Measurements from ENCODE around the gene RECQL5. TPM values are rescaled to one million over a fixed set of nuclear protein-coding genes. Genes with fewer than 3 reads are reported as not detected.
A peak's percentile ranks its signal among the peaks of the same experiment; 100 is the strongest.

The RECQL5 gene
- total RNA-seq, 1 donor from 2014 or later, result 26.0 TPM

GRCh38 chr17:75619506-75620431 lies 47.2 kb downstream of the RECQL5 start:
- ATAC-seq (peak; percentile 39), DNase-seq (ENCODE audit: low spot score) (no peak)

DNA sequence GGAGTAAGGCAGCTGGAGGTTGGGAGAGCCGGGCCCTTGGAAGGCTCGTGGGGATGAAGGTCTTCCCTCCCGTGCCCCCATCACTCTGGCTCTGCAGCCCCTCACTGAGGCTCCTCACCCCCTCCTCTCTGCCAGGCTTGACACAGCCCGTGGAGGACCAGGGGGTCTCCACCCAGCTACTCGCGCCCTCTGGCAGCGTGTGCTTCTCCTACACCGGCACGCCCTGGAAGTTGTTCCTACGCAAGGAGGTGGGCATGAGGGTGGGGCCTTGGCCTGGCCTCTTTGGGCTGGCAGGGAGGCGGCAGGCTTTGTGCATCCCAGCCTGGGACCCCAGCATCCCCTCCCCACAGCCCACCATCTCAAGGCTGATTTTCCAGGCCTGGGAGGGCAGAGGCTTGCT lies 49.3 kb downstream of the RECQL5 start:
- ATAC-seq (no peak), DNase-seq (ENCODE audit: low spot score) (no peak)

DNA sequence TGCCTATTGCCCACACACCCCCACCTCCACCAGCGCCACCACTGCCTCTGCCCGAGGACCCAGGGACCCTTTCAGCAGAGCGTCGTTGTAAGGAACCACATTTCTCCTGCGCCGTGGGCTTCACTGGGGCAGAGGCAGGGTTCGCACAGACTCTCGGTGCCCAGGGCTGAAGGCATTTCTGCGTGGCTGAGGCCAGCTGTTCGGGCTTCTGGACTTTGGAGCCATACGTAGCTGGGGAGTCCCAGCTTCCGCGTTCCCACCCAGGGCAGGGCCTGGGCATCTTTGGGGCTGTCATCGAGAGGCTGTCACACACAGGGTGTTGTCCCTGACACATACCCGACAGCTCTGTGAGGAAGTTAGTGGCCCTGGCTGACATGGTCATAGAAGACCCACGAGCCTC lies 49.7 kb downstream of the RECQL5 start:
- ATAC-seq, result no peak
- DNase-seq (ENCODE audit: low spot score), result no peak

DNA sequence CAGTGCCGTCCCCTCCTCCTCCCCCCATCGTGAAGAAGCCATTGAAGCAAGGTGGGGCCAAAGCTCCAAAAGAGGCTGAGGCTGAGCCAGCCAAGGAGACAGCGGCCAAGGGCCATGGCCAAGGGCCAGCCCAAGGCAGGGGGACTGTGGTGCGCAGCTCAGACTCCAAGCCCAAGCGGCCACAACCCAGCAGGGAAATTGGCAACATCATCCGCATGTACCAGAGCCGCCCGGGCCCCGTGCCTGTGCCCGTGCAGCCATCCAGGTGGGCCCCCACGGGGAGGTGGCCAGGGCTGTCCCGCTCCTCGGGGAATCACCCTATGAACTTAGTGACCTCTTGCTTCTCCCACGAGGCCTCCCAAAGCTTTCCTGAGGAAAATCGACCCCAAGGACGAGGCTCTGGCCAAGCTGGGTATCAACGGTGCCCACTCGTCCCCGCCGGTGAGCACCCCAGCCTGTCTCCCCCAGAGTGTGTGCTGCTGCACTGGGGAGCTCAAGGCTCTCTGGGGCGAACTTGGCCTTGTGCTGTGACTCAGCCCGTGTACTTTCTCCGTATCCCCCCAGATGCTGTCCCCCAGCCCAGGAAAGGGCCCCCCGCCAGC lies 50.3 kb downstream of the RECQL5 start:
- no peak for DNase-seq (ENCODE audit: low spot score)
- no peak for ATAC-seq

DNA sequence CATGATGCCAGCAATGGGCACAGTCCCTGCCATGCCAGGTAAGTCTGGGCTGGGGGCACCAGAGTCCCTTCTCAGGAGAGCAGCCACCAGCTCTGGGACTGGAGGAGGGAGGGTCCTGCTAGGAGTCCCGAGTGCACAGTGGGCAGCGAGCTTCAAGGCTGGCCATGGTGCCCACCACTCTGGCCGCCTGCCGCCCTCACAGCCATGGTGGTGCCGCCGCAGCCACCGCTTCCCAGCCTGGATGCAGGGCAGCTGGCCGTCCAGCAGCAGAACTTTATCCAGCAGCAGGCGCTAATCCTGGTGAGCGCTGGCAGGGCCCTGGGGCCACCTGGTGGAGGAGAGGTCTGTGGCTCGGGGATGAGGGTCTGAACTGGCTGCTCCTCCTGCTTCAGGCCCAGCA lies 51.7 kb downstream of the RECQL5 start:
- ATAC-seq, result no peak
- no peak for DNase-seq (ENCODE audit: low spot score)

GRCh38 chr17:75614556-75615270 lies 52.2 kb downstream of the RECQL5 start:
- peak; percentile 66 for ATAC-seq

GRCh38 chr17:75614006-75614405 lies 52.9 kb downstream of the RECQL5 start:
- no peak for ATAC-seq
- no peak for DNase-seq (ENCODE audit: low spot score)

More at GRCh38 chr17:75614556-75615270, 52.2 kb downstream of the RECQL5 start:
- DNase-seq (ENCODE audit: low spot score), result no peak

GRCh38 chr17:75612906-75613626 lies 53.9 kb downstream of the RECQL5 start:
- no peak for DNase-seq (ENCODE audit: low spot score)
- no peak for ATAC-seq

- no peak for DNase-seq (ENCODE audit: low spot score)
- ATAC-seq, result no peak
Measured at GRCh38 chr17:75611851-75612429, 55.0 kb downstream of the RECQL5 start.

DNA sequence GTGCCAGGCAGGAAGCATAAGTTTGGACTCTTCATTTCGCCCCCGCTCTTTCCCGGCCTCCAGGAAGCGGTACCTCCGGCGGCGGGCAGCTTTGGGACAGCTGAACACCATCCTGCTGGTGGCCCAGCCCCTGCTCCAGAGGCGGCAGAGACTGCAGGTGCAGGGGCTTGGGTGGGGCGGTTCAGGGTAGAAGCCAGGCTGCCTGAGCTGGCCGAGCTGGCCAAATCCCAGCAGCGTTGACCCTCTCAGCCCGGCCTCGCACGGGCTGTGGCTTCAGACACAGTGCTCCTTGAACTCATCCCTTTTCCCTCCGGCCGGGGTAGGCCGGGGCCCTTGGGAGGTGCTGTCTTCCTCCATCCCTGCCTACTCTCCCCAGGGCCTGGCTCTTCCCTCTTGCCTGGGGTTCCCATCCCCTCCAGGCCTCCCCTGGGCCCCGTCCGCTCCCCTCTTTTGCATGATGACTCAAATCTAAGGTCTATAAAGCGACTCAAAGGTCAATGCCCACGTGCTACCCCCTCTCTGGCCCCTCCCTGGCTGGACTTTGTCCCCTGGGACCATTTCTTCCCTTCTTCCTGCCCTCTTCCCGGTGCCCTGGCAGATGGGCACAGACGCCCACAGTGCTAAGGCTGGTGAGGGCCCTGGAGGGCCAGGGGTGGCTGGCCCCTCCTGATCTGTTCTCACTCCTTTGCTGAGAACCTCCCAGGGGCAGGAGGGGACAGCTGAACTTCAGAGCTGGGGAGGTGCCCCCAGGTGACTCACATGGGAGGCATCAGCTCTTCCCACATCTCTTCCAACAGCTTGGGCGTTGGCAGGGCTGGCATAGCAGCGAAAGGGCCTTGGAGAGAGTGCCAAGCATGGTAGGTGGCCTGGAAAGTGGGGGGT lies 56.6 kb downstream of the RECQL5 start:
- ATAC-seq, result peak; percentile 50
- DNase-seq (ENCODE audit: low spot score), result no peak

GRCh38 chr17:75607086-75607485 lies 59.9 kb downstream of the RECQL5 start:
- ATAC-seq, result no peak
- no peak for DNase-seq (ENCODE audit: low spot score)

DNA sequence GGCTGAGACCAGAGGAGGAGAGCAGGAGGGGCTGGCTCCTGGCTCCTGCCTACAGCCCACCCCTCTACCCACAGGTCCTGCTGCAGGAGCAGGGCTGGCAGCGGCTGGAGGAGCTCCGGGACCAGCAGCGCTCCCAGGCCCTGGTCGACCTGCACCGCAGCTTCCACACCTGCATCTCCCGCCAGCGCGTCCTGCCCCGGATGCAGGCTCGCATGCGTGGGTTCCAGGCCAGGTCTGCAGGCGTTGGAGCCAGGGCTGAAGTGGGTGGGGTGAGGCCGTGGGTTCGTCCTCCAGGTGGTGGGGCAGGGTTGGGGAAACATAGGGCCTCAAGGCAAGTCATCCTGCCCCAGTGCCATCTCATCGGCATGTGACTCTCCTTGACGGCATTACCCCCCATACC lies 61.2 kb downstream of the RECQL5 start:
- DNase-seq (ENCODE audit: low spot score) (no peak), ATAC-seq (no peak)

- DNase-seq (ENCODE audit: low spot score), result no peak
Measured at GRCh38 chr17:75604034-75604695, 62.8 kb downstream of the RECQL5 start.

DNA sequence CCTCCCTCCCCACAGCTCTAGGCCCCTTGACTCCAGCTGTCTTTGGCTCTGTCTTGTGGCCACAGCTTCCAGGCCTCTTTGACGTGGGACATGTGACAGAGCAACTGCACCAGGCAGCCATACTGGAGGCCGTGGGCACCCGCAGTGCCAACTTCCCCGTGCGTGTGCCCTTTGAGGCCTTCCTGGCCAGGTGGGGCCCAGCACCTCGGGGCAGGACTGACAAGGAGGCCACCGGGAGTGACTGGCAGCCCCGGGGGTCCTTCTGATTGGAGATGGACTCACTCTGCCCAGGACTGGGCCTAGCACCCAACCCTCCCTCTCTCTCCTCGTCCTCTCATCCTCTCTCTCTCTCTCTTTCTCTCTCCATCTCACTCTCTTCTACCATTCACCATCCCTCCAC lies 63.8 kb downstream of the RECQL5 start:
- DNase-seq (ENCODE audit: low spot score), result no peak

More at GRCh38 chr17:75604034-75604695, 62.8 kb downstream of the RECQL5 start:
- no peak for ATAC-seq

DNA sequence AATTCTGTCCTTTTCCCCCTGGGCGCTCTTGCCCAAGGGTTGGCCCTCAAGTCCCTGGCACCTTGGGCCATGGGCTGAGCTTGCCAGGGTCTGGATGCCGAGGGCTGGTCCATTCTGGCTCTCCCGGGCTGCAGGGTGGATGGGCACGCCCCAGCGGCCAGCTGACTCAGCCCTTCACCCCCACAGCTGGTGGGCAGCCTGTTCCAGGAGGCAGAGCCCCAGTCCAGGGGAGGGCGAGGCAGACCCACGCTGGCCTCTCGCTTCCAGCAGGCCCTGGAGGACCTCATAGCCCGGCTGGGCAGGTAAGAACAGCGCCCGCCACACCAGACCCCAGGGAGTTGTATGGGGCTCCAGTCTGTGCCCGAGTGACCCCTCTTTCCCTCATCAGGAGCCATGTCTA lies 64.3 kb downstream of the RECQL5 start:
- ATAC-seq (no peak), DNase-seq (ENCODE audit: low spot score) (no peak)

More for the DNA sequence above, 63.8 kb downstream of the RECQL5 start:
- ATAC-seq, result peak; percentile 11

DNA sequence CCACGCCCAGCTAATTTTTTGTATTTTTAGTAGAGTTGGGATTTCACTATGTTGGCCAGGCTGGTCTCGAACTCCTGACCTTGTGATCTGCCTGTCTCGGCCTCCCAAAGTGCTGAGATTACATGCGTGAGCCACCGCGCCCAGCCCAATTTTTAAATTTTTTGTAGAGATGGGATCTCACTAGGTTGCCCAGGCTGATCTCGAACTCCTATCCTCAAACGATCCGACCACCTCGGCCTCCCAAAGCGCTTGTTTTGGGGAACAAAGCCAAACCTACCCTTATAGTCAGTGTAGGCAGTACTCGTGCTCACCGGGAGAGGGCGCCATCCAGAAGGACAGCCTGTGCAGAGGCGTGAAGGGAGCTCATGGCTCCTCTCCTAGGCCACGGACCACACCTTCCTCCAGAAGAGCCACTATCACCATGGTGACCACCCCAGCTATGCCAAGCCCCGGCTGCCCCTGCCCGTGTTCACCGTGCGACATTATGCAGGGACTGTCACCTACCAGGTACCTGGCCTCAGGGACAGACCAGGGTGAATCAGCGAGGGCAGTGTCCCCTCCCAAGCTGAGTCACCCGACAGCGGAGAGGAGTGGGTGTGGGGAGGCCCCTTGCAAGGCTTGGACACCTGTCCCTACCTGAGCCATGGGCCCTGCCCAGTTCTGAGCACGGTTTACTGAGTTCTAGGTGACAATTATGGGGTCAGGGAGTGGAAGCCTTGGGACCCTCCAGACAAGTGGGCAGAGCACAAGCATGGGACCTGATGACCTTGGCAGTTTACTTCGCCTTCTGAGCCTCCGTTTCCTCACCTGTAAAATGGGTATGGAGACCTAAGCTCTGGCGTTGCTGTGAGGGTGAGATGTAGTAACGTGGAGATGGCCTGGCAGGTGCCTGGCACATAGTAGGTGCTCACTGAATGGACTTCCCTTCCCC lies 65.6 kb downstream of the RECQL5 start:
- peak; percentile 78 for ATAC-seq

GRCh38 chr17:75596320-75597087 lies 70.5 kb downstream of the RECQL5 start:
- DNase-seq (ENCODE audit: low spot score), result no peak
- ATAC-seq, result no peak

More for the DNA sequence above, 65.6 kb downstream of the RECQL5 start:
- no peak for DNase-seq (ENCODE audit: low spot score)

Measured in left lobe of liver (tissue), 2 donors.